Renal pelvis (tissue), 4 donors: ENCODE data around the gene PI4K2A. TPM values are rescaled to one million over a fixed set of nuclear protein-coding genes. Genes with fewer than 3 reads are reported as not detected.
"Not testable (repeated sequence)": the region's sequence is repeated elsewhere in the genome, so short reads cannot be mapped to it uniquely, and the experiment has no call there.

Source experiments
- DNase-seq: peaks from one replicate; pipeline ENCODE4 v3.0.0-alpha.2; 2013
- polyA plus RNA-seq, 3 donors: library from polyadenylated mRNA; unstranded; fragments of 120-200 nt; gene quantifications; one replicate each; pipeline ENCODE4 v1.2.1, GENCODE V29; 2013; ENCODE audit not compliant: insufficient read length in 3 of 3

PI4K2A gene
- polyA plus RNA-seq, 3 donors: 18.8 to 20.7 (median 20.5) TPM

DNA sequence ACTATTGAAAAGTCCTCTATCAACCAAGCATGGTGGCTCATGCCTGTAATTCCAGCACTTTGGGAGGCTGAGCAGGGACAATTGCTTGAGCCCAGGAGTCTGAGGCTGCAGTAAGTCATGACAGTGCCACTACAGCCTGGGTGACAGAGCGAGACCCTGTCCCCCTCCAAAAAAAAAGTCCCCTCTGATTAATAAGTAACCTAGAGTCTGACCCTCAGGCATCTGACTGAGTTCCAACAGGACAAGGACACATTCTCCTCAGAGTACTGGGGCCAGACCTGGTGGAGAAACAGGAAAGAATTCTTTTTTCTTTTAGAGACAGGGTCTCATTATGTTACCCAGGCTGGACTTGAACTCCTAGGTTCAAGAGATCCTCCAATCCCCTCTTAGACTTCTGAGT is 17.2 kb upstream of the PI4K2A start:
- peak; percentile 24 for DNase-seq

GRCh38 chr10:97627731-97628130 is 12.7 kb upstream of the PI4K2A start:
- no peak for DNase-seq

- DNase-seq: no peak
These were observed 12.2 kb upstream of the PI4K2A start for GRCh38 chr10:97628228-97628627.

DNA sequence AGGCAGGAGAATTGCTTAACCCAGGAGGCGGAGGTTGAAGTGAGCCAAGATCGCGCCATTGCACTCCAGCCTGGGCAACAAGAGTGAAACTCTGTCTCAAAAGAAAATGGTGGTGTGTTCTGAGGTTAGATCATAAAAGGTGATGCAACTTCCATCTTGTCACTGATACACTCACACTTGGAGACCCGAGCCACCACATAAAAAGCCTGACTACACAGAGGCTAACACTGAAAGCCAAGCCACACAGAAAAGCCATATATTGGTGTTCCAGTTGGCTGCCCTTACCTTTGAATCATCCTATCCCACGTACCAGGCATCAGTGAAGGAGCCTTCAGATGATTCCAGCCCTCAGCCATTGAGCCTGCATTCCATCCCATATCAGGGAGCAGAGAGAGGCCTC is 11.2 kb upstream of the PI4K2A start:
- DNase-seq: no peak

DNA sequence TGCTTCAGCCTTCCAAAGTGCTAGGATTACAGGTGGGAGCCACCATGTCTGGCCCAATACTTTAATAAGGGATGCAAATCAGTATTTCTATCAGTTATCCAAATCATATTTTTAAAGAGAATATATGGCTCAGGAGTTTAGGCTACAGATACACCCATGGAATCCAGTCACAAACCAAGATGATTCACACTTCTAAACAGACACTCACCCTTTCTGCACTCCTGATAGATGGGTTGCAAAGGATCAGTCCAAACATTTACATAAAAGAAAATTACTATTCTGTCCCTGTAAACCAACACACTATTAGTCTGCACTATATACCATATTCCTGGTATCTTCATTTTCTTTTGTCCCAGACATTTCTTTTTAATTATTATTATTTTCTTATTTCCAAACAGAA is 9.4 kb upstream of the PI4K2A start:
- no peak for DNase-seq

GRCh38 chr10:97632949-97633884 is 7.3 kb upstream of the PI4K2A start, which contains the start of gene MORN4:
TSS of gene MORN4 (minus strand) at chr10:97633500. CDS start at chr10:97619653, 13,847 bp downstream.
- DNase-seq: peak; percentile 94

GRCh38 chr10:97633921-97634320 is 6.5 kb upstream of the PI4K2A start:
- no peak for DNase-seq

- no peak for DNase-seq
These were observed 4.9 kb upstream of the PI4K2A start for GRCh38 chr10:97635577-97635976.

DNA sequence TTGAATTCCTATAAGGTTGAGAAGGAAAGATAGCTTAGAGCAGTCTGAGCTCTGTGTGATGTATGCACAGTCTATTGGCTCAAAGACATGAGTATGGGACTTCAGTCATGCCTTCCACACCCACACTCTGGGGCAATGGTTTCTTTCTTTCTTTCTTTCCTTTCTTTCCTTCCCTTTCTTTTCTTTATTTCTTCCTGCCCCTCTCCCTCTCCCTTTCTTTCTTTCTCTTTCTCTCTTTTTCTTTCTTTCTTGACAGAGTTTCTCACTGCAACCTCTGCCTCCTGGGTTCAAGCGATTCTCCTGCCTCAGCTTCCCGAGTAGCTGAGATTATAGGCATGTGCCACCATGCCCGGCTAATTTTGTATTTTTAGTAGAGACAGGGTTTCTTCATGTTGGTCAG is 1.4 kb upstream of the PI4K2A start:
- DNase-seq: not testable (repeated sequence)

DNA sequence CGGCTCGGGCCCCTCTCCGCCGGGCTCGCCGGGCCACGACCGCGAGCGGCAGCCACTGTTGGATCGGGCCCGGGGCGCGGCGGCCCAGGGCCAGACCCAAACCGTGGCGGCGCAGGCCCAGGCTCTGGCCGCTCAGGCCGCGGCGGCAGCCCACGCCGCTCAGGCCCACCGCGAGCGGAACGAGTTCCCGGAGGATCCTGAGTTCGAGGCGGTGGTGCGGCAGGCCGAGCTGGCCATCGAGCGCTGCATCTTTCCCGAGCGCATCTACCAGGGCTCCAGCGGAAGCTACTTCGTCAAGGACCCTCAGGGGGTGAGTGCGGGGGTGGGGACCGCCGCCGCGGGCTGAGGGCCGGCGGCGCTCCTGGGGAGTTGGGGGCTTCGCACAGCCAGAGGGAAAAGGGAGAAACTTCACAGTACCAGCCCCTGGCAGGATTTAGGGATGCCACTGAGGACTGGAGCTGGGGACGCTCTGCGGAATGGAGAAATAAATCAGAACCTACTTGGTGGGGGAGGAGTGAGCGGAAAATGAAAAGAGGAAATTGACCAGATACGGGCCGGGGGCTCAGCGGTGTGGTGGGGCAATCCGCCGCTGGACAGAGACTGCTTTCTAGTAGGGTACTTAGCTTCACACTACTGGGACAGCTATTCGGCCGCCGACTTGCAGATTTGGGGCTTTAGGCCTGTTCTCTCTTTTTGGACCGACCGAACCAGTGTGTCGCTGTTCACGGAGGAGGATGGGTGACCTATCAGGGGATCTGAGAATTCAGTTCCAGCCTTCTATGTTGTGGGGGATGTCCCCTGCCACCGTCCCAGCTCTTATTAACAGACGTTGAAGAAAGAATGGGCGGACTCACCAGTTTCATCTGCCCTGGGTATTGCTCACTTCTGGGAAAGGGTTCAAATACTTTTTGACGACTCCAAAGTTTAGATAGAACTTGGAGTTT is 669 bp downstream of the PI4K2A start:
- DNase-seq: peak; percentile 34

DNA sequence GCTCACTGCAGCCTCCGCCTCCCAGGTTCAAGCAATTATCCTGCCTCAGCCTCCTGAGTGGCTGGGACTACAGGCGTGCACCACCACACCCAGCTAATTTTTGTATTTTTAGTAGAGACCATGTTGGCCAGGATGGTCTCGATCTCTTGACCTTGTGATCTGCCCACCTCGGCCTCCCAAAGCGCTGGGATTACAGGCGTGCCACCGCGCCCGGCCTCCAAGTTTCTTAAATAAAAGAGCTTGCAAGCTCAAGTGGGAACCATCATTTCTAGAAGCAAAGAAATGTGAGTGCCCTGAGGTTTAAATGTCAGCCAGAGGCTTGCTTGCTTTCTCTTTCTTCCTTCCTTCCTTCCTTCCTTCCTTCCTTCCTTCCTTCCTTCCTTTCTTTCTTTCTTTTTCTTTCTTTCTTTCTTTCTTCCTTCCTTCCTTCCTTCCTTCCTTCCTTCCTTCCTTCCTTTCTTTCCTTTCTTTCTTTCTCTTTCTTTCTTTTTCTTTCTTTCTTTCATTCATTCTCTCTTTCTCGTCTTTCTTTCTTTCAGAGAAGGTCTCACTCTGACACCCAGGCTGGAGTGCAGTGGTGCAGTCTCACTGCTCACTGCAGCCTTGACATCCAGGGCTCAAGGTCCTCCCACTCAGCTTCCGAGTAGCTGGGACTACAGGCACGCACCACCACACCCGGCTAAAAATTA is 2.1 kb downstream of the PI4K2A start:
- DNase-seq: not testable (repeated sequence)

DNA sequence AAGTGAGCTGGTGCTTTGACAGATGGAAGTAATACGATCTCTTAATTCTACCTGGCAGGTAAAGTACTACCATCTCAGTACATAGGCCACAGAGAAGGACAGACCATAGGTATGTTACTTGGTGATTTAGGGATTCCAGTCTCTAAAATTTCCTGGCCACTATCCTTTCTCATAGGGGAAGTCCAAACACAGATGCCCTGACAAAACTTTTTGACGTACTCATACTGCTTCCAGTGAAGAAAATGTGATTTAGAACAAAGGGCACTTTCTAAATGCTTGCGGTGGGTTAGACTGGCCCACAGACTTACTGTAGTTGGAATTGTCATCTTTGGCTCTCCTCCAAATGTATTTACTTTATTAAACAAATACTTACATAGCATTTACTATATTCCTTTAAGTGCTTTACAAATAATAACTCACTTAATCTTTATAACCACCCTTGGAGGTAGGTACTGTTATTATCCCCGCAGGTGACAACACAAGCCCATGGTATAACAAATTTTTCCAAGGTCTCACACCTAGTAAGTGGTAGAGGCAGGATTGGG is 3.0 kb downstream of the PI4K2A start:
- no peak for DNase-seq

- no peak for DNase-seq
These were observed 4.5 kb downstream of the PI4K2A start for GRCh38 chr10:97644936-97645335.

DNA sequence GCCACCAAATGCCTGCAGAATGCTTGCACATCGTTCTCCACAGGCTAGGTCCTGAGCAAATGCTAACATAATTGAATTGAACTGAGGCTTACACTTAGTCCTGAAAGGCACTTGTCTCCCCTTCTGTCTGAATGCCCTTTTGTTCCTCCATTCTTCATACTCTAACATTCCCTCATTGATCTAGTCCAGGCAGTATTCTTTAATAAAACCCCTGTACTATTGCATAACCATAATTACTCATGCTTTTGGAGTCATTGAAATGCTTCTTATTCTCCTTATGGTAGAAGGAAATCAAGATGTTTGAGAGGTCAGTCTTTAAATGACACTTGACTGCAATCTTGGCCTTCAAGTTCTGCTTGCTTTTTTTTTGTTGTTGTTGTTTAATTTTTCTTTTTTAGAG is 7.1 kb downstream of the PI4K2A start:
- DNase-seq: no peak

GRCh38 chr10:97648562-97649404 is 8.3 kb downstream of the PI4K2A start:
- DNase-seq: no peak

DNA sequence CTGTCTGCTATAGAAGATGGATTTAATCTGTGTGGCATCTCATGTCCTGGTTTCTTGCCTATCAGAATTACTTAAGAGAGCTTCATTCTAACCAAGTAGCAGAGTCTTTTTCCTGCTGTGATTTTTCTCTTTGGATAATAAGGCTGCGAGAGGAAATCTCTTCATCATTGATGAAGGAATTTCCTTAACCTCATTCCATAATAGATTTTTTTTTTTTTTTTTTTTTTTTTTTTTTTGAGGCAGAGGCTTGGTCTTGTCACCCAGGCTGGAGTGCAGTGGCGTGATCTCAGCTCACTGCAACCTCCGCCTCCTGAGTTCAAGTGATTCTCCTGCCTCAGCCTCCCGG is 8.9 kb downstream of the PI4K2A start:
- DNase-seq: not testable (repeated sequence)

- DNase-seq: no peak
These were observed 10.3 kb downstream of the PI4K2A start for GRCh38 chr10:97650726-97651125.

DNA sequence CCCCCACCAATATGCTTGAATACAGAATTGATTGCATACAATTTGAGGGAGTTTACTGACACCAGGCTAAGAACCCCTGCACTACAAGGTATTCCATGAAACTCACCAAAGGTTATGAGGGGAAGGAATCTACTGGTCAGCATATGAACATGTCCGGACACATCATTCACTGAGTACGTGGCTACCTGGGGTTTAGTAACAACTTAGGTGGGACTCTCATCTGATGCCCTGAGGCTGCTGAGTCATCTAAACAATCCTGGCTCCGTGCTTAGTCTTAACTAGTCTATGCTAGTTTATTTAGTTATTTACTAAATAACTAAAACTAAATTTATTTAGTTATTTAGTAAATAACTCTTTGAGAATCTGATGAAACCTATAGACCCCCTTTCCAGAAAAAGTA is 11.3 kb downstream of the PI4K2A start:
- no peak for DNase-seq

DNA sequence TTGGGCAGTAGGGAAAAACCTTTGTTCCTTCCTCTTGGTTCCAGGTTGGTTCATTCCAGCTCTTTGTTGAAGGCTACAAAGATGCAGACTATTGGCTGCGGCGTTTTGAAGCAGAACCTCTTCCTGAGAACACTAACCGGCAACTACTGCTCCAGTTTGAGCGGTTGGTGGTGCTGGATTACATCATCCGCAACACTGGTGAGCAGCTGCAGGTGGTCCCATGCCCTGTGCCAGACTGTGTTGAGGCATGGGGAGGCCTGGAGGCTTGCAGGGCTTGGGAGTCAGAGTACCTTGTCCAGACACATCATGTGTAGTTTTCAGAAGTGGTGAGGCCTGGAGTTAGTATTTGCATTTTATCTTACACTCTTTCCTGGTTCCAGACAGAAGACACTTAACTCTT is 16.3 kb downstream of the PI4K2A start:
- no peak for DNase-seq

DNA sequence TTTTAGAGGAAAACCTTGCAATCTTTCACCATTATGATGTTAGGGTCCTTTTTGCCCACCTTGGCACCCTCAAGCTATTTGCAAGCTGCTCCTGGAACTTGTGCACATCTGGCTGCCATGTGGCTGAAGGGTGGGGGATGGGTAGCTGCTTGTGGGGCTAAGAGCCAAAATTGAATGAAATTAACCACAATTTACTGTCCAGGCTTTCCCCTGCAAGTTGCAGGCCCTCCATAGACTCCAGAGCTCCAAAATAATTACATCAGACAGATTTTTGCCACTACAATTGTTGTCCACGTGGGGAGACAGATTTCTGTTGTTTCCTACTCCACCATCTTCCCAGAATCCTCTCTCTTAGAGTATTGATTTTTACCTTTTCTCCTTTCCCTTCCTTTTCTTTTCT is 19.1 kb downstream of the PI4K2A start:
- no peak for DNase-seq
